Neural cell (in vitro differentiated cells): Measurements from ENCODE around the gene INPP4B. TPM values are rescaled to one million over a fixed set of nuclear protein-coding genes. Genes with fewer than 3 reads are reported as not detected.

Experiments used
- H2AFZ ChIP-seq: fragments of 200-600, 300-800 bp; sonication (generic), shearing (Covaris generic); 2 replicates; pipeline ENCODE4 v1.6.0; 2014; ENCODE audit warnings: low read depth, mild to moderate bottlenecking, antibody characterized with exemption, low read length, moderate library complexity
- H3F3A ChIP-seq: fragments of 200-600 bp; shearing (Covaris generic); 2 replicates; pipeline ENCODE4 v1.6.1; 2016; ENCODE audit warnings: mild to moderate bottlenecking, moderate library complexity, mixed read lengths, antibody characterized with exemption, low read length; ENCODE audit not compliant: insufficient read depth, poor library complexity, severe bottlenecking
- H3K27ac ChIP-seq: fragments of 200-600, 300-800 bp; sonication (generic), shearing (Covaris generic); 2 replicates; pipeline ENCODE4 v1.5.1; 2014; ENCODE audit warnings: mild to moderate bottlenecking, low read length, moderate library complexity
- H3K27me3 ChIP-seq: fragments of 300-800, 200-600 bp; sonication (generic), shearing (Covaris generic); 2 replicates; pipeline ENCODE4 v1.6.0; 2014; ENCODE audit warnings: mild to moderate bottlenecking, low read depth, low read length, moderate library complexity; ENCODE audit not compliant: insufficient read depth
- H3K36me3 ChIP-seq: fragments of 300-800, 200-600 bp; sonication (generic), shearing (Covaris generic); 2 replicates; pipeline ENCODE4 v1.5.1; 2014; ENCODE audit warnings: mild to moderate bottlenecking, antibody characterized with exemption, low read length, moderate library complexity; ENCODE audit not compliant: insufficient read depth
- H3K4me2 ChIP-seq: fragments of 300-800, 200-600 bp; sonication (generic), shearing (Covaris generic); 2 replicates; pipeline ENCODE4 v1.6.0; 2014; ENCODE audit warnings: mild to moderate bottlenecking, low read length
- H3K4me3 ChIP-seq: fragments of 300-800, 200-600 bp; sonication (generic), shearing (Covaris generic); 2 replicates; pipeline ENCODE4 v1.5.1; 2014; ENCODE audit warnings: mild to moderate bottlenecking, low read length, moderate library complexity
- H3K79me2 ChIP-seq: fragments of 200-600 bp; shearing (Covaris generic); replicated peaks from 2 replicates; pipeline ENCODE4 v1.6.0; 2014; ENCODE audit warnings: mild to moderate bottlenecking, low read length, moderate library complexity; ENCODE audit not compliant: insufficient read depth
- H3K9ac ChIP-seq: fragments of 300-800, 200-600 bp; sonication (generic), shearing (Covaris generic); 2 replicates; pipeline ENCODE4 v1.6.1; 2016; ENCODE audit warnings: mild to moderate bottlenecking, low read length, mixed read lengths
- H3K9me2 ChIP-seq: fragments of 200-600 bp; shearing (Covaris generic); 2 replicates; pipeline ENCODE4 v1.6.1; 2016; ENCODE audit warnings: mild to moderate bottlenecking, low read length, mixed read lengths; ENCODE audit not compliant: insufficient read depth
- H3K9me3 ChIP-seq: fragments of 200-600, 300-800 bp; sonication (generic), shearing (Covaris generic); 2 replicates; pipeline ENCODE4 v1.6.1; 2016; ENCODE audit warnings: mild to moderate bottlenecking, mixed run types, low read length, moderate library complexity, mixed read lengths
- H4K20me1 ChIP-seq: fragments of 200-600 bp; shearing (Covaris generic); 2 replicates; pipeline ENCODE4 v1.6.1; 2016; ENCODE audit warnings: mild to moderate bottlenecking, mixed run types; ENCODE audit not compliant: insufficient read depth
- CTCF ChIP-seq: fragments of 450-650 bp; IDR thresholded peaks from 2 replicates; pipeline ENCODE4 v1.5.1; 2014; ENCODE audit warnings: antibody characterized with exemption, mild to moderate bottlenecking, moderate library complexity; ENCODE audit not compliant: poor library complexity, severe bottlenecking
- EP300 ChIP-seq: fragments of 450-650 bp; conservative IDR thresholded peaks from 2 replicates; pipeline ENCODE4 v1.6.1; 2014; ENCODE audit warnings: antibody characterized with exemption, mild to moderate bottlenecking, moderate library complexity; ENCODE audit not compliant: poor library complexity, severe bottlenecking
- EZH2 ChIP-seq: fragments of 200-600, 300-800 bp; shearing (Covaris generic), sonication (generic); IDR thresholded peaks from 2 replicates; pipeline ENCODE4 v1.6.1; 2014; ENCODE audit warnings: antibody characterized with exemption, low read length, borderline replicate concordance, mild to moderate bottlenecking; ENCODE audit not compliant: insufficient read depth, poor library complexity, severe bottlenecking
- MXI1 ChIP-seq: fragments of 450-650 bp; conservative IDR thresholded peaks from 2 replicates; pipeline ENCODE4 v1.6.1; 2014; ENCODE audit warnings: antibody characterized with exemption, mild to moderate bottlenecking; ENCODE audit not compliant: poor library complexity, severe bottlenecking
- POLR2AphosphoS5 ChIP-seq: IDR thresholded peaks from 2 replicates; pipeline ENCODE4 v1.6.1; 2012
- RAD21 ChIP-seq: fragments of 450-650 bp; conservative IDR thresholded peaks from 2 replicates; pipeline ENCODE4 v1.6.1; 2014; ENCODE audit warnings: antibody characterized with exemption, mild to moderate bottlenecking, moderate library complexity
- REST ChIP-seq: IDR thresholded peaks from 2 replicates; pipeline ENCODE4 v1.6.1; 2012; ENCODE audit warnings: borderline replicate concordance
- SMC3 ChIP-seq: fragments of 450-650 bp; conservative IDR thresholded peaks from 2 replicates; pipeline ENCODE4 v1.6.1; 2014; ENCODE audit warnings: antibody characterized with exemption, mild to moderate bottlenecking, moderate library complexity; ENCODE audit not compliant: poor library complexity
- TAF1 ChIP-seq: IDR thresholded peaks from 2 replicates; pipeline ENCODE4 v1.6.1; 2012; ENCODE audit warnings: low read depth
- polyA plus RNA-seq: library from polyadenylated mRNA; depleted of rRNA; stranded (reverse); fragments of >200 nt; gene quantifications from 2 replicates; pipeline ENCODE4 v1.2.3, GENCODE V29; 2014

Gene INPP4B
- polyA plus RNA-seq, 1 donor from 2014 or later, result 0.30 TPM

- Histone ChIP-seq H4K20me1 (no peaks in the 10 kb centered on the region), H2AFZ (no peak overlapping the region)
- TF ChIP-seq EZH2, result no peak
- no peak for TF ChIP-seq EP300
- no peak for TF ChIP-seq POLR2AphosphoS5
- TF ChIP-seq CTCF, result no peak
- no peak for TF ChIP-seq REST
- no peak for TF ChIP-seq MXI1
- TF ChIP-seq TAF1, result no peak
- TF ChIP-seq RAD21, result no peak
- TF ChIP-seq SMC3, result no peak
These were observed 274.0 kb downstream of the INPP4B start for GRCh38 chr4:142572071-142572470.

GRCh38 chr4:142567620-142568451, 278.3 kb downstream of the INPP4B start:
- H3K9ac ChIP-seq, result no peak overlapping the region
- no peaks in the 10 kb centered on the region for H3K36me3 ChIP-seq
- no peak overlapping the region for H3K27ac ChIP-seq
- H3K79me2 ChIP-seq, result no peaks in the 10 kb centered on the region
- H3K4me2 ChIP-seq, result no peak overlapping the region
- H3K4me3 ChIP-seq, result no peak overlapping the region
- H2AFZ ChIP-seq, result no peak overlapping the region
- H3K9me3 ChIP-seq, result no peaks in the 10 kb centered on the region
- TF ChIP-seq POLR2AphosphoS5 (no peak), CTCF (no peak), SMC3 (no peak), TAF1 (no peak), RAD21 (no peak), EZH2 (no peak), EP300 (no peak), REST (no peak), MXI1 (no peak)
- no peaks in the 10 kb centered on the region for H3K9me2 ChIP-seq
- H3K27me3 ChIP-seq, result no peaks in the 10 kb centered on the region
- no peaks in the 10 kb centered on the region for H3F3A ChIP-seq
- H4K20me1 ChIP-seq, result no peaks in the 10 kb centered on the region

More at GRCh38 chr4:142572071-142572470, 274.0 kb downstream of the INPP4B start:
- Histone ChIP-seq H3K4me3 (no peak overlapping the region), H3K27me3 (no peaks in the 10 kb centered on the region), H3K4me2 (no peak overlapping the region), H3K9me2 (no peaks in the 10 kb centered on the region), H3K9me3 (no peaks in the 10 kb centered on the region), H3K27ac (no peak overlapping the region), H3F3A (no peaks in the 10 kb centered on the region), H3K36me3 (no peaks in the 10 kb centered on the region), H3K9ac (no peak overlapping the region), H3K79me2 (no peaks in the 10 kb centered on the region)
